Superior temporal gyrus (tissue), 1 donor: Measurements from ENCODE around the gene MYRIP.
A peak's percentile ranks its signal among the peaks of the same experiment; 100 is the strongest.
"Not testable (repeated sequence)": the region's sequence is repeated elsewhere in the genome, so short reads cannot be mapped to it uniquely, and the experiment has no call there.

Experiments
- DNase-seq: peaks from one replicate; pipeline ENCODE4 v3.0.0-alpha.2; 2016; ENCODE audit errors: extremely low spot score

MYRIP gene

GRCh38 chr3:40283057-40283456 is 473.6 kb downstream of the MYRIP start:
- not testable (repeated sequence) for DNase-seq

GRCh38 chr3:40287248-40287647 is 477.8 kb downstream of the MYRIP start:
- no peak for DNase-seq

GRCh38 chr3:40290396-40290795 is 481.0 kb downstream of the MYRIP start:
- DNase-seq: no peak

- no peak for DNase-seq
Observed at GRCh38 chr3:40291471-40291870, 482.1 kb downstream of the MYRIP start.

- DNase-seq: peak; percentile 85
Observed at GRCh38 chr3:40292637-40293349, 483.4 kb downstream of the MYRIP start.

GRCh38 chr3:40294434-40294833 is 485.0 kb downstream of the MYRIP start:
- DNase-seq: no peak

- no peak for DNase-seq
Observed at GRCh38 chr3:40298075-40298474, 488.7 kb downstream of the MYRIP start.

- no peak for DNase-seq
Observed at GRCh38 chr3:40299130-40299720, 489.8 kb downstream of the MYRIP start.

- DNase-seq: no peak
Observed at GRCh38 chr3:40299721-40300335, 490.4 kb downstream of the MYRIP start.

GRCh38 chr3:40302784-40303183 is 493.4 kb downstream of the MYRIP start:
- DNase-seq: no peak

GRCh38 chr3:40304352-40304751 is 494.9 kb downstream of the MYRIP start:
- no peak for DNase-seq

- DNase-seq: no peak
Observed at GRCh38 chr3:40306336-40306735, 496.9 kb downstream of the MYRIP start.

- no peak for DNase-seq
Observed at GRCh38 chr3:40307176-40307575, 497.8 kb downstream of the MYRIP start.

GRCh38 chr3:40308725-40309417 is 499.5 kb downstream of the MYRIP start:
- no peak for DNase-seq

- peak; percentile 99 for DNase-seq
Observed at GRCh38 chr3:40309418-40309924, 500.1 kb downstream of the MYRIP start, which contains the start of gene EIF1B. Gene EIF1B, plus strand, starts transcription at chr3:40309707. Its CDS starts 235 bp downstream, at chr3:40309942.
